Chondrocyte (in vitro differentiated cells): ENCODE data around the gene ITPR1. TPM values are rescaled to one million over a fixed set of nuclear protein-coding genes. Genes with fewer than 3 reads are reported as not detected.

Experiments used
- DNase-seq: peaks from one replicate; pipeline ENCODE4 v3.0.0; 2021; ENCODE audit warnings: mixed read lengths, low spot score
- H3K27ac Mint-ChIP-seq: one replicate; pipeline ENCODE4 v1.8.0; 2021; ENCODE audit warnings: mild to moderate bottlenecking, moderate library complexity, mixed read lengths; ENCODE audit not compliant: unreplicated experiment
- H3K27me3 Mint-ChIP-seq: 2 replicates; pipeline ENCODE4 v1.8.0; 2021; ENCODE audit warnings: low read depth, mixed read lengths
- H3K36me3 Mint-ChIP-seq: 2 replicates; pipeline ENCODE4 v1.8.0; 2021; ENCODE audit warnings: low read depth, mixed read lengths
- H3K4me1 Mint-ChIP-seq: 2 replicates; pipeline ENCODE4 v1.8.0; 2021; ENCODE audit warnings: low read depth, mild to moderate bottlenecking, mixed read lengths
- H3K4me3 Mint-ChIP-seq: one replicate; pipeline ENCODE4 v1.8.0; 2021; ENCODE audit warnings: mild to moderate bottlenecking, moderate library complexity, mixed read lengths; ENCODE audit not compliant: unreplicated experiment
- H3K9me3 Mint-ChIP-seq: 2 replicates; pipeline ENCODE4 v1.8.0; 2021; ENCODE audit warnings: low read depth, mixed read lengths
- CTCF ChIP-seq: fragments of 200-600 bp; sonication (generic); IDR thresholded peaks from 2 replicates; pipeline ENCODE4 v1.5.0; 2021; ENCODE audit warnings: antibody characterized with exemption, mild to moderate bottlenecking, moderate library complexity
- total RNA-seq: library from RNA; stranded (reverse); gene quantifications from 3 replicates; pipeline ENCODE4 v1.2.1, GENCODE V29; 2021

Gene ITPR1
- total RNA-seq, 1 donor from 2014 or later: 45.0 TPM

DNA sequence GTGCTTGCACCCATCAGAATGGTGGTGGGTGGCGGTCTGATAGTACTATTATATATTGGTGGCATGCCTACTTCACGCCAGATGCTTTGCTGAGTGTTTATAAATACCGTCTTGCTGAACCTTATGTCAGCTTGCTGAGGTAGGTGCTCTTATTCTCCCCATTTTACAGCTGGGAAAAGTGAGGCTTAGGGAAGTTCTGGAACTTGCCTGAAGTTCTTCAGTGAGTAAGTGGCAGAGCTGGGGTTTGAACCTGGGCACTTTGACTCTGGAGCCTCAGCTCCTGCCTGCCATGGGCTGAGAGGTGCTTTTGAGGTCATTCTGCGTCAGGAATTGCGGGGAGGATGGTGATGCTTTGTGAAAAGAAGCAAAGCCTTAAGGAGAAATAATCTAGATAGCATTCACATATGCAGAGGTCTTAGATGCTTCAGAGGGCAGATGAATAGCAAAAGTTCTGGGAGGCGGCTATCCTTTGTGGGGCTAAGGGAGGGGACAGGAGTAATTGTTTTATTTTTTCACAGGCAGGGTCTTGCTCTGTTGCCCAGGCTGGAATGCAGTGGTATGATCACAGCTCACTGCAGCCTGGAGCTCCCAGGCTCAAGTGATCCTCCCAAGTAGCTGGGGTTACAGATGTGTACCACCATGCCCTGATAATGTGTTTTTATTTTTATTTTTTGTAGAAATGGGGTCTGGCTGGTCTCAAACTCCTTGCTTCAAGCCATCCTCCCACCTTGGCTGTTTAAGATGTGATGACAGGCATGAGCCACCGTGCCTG is 18.5 kb downstream of the ITPR1 start:
- no peak for TF ChIP-seq CTCF
- H3K27me3 Mint-ChIP-seq: no peaks in the 10 kb centered on the region
- H3K9me3 Mint-ChIP-seq: no peaks in the 10 kb centered on the region
- no peak overlapping the region for H3K4me3 Mint-ChIP-seq
- H3K4me1 Mint-ChIP-seq: peaks cover 21% of the 10 kb centered on the region
- no peak for DNase-seq
- no peaks in the 10 kb centered on the region for H3K36me3 Mint-ChIP-seq
- no peak overlapping the region for H3K27ac Mint-ChIP-seq

- Mint-ChIP-seq H3K27me3 (no peaks in the 10 kb centered on the region), H3K36me3 (peaks cover 3% of the 10 kb centered on the region), H3K4me3 (no peak overlapping the region), H3K9me3 (no peaks in the 10 kb centered on the region), H3K27ac (no peak overlapping the region), H3K4me1 (peaks cover 11% of the 10 kb centered on the region)
- no peak for DNase-seq
- no peak for TF ChIP-seq CTCF
Measured at GRCh38 chr3:4512895-4513616, 19.9 kb downstream of the ITPR1 start.

DNA sequence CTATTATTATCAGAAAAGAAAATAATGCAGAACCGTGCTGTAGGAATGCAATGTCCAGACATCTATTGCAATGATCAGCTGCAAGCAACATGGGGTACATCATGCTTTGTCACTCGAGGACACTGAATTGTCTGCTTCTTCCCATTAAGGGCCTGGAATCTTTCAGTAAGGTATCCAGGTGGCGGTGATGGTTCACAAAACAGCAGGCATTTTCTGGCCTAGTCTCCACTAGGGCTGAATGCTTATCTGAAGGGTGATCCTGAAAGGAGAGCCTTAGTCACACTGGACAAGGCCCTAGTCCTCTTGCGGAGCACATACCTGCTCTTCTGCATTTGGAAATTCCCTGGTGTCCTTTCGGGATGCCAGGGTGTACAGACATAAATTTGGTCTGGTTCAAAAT is 21.2 kb downstream of the ITPR1 start:
- H3K9me3 Mint-ChIP-seq: no peaks in the 10 kb centered on the region
- no peak overlapping the region for H3K27ac Mint-ChIP-seq
- H3K36me3 Mint-ChIP-seq: peaks cover 3% of the 10 kb centered on the region
- H3K27me3 Mint-ChIP-seq: no peaks in the 10 kb centered on the region
- TF ChIP-seq CTCF: no peak
- peaks cover 6% of the 10 kb centered on the region for H3K4me1 Mint-ChIP-seq
- no peak overlapping the region for H3K4me3 Mint-ChIP-seq
- DNase-seq: no peak

DNA sequence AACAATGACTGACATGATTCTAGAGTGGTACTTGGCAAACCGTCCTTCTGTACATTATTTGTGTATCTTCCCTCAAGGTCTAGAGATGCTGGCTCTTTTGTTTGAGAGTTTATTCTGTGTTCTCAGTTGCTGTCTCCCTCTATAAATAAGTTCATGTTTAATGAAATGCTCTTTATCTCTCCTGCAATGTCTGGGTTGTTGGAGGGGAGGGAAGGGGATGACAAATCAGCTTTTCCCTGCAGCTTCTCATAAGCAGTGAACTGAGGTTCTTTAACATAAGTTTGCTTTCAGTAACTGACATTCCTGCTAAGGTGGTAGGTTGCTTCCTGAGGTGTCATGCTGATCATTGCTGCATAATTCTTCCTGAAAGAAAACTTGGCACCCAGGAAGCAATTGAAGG is 21.8 kb downstream of the ITPR1 start:
- Mint-ChIP-seq H3K4me1 (peaks cover 6% of the 10 kb centered on the region), H3K27me3 (no peaks in the 10 kb centered on the region), H3K9me3 (no peaks in the 10 kb centered on the region), H3K36me3 (peaks cover 8% of the 10 kb centered on the region), H3K27ac (no peak overlapping the region), H3K4me3 (no peak overlapping the region)
- TF ChIP-seq CTCF: no peak
- DNase-seq: no peak

DNA sequence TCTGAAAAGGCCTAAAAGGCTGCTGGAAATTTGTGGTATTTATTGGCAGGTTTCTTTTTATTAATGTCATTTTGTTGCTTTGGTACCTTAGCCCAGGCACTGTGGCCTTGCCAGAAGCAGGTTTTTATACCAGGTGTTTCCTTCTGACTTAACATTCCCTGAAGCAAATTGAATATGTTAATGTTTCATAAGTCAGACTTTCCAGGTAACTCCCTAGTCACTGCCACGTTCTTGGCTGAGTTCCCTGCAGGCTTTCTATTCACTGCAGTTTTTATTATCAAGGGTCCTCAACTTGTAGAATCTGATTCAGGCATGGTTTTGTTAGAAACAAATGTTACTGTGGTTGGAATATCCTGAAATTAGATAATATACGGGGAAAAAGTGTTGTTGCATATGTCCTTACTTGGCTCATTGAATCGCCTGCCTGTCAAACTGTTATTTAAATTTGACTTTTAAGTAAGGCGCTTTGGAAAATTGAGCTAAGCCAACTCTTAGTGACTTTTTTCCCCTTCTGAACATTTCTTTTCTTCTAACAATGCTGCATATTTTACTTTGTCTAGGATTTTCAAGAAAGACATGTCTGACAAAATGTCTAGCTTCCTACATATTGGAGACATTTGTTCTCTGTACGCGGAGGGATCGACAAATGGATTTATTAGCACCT is 22.9 kb downstream of the ITPR1 start:
- peaks cover 6% of the 10 kb centered on the region for H3K4me1 Mint-ChIP-seq
- H3K27me3 Mint-ChIP-seq: no peaks in the 10 kb centered on the region
- DNase-seq: no peak
- no peak overlapping the region for H3K27ac Mint-ChIP-seq
- peaks cover 8% of the 10 kb centered on the region for H3K36me3 Mint-ChIP-seq
- no peak overlapping the region for H3K4me3 Mint-ChIP-seq
- TF ChIP-seq CTCF: no peak
- no peaks in the 10 kb centered on the region for H3K9me3 Mint-ChIP-seq
